ENCODE measurements around the gene GRPR.

The GRPR gene

GRCh38 chrX:16123222-16123786 lies at the start of gene GRPR:
Gene GRPR (plus strand): TSS chrX:16123565. CDS start chrX:16123954, 389 bp downstream.
- DNase-seq = peak; percentile 62

- DNase-seq = no peak
These were observed 48.3 kb upstream of the GRPR start for GRCh38 chrX:16075087-16075486.

GRCh38 chrX:16076834-16077233 lies 46.5 kb upstream of the GRPR start:
- no peak for DNase-seq

GRCh38 chrX:16077811-16078210 lies 45.6 kb upstream of the GRPR start:
- DNase-seq = no peak

GRCh38 chrX:16081357-16081756 lies 42.0 kb upstream of the GRPR start:
- no peak for DNase-seq

GRCh38 chrX:16082470-16083085 lies 40.8 kb upstream of the GRPR start:
- DNase-seq = no peak

- DNase-seq = no peak
These were observed 36.3 kb upstream of the GRPR start for GRCh38 chrX:16087076-16087475.

GRCh38 chrX:16089086-16089485 lies 34.3 kb upstream of the GRPR start:
- no peak for DNase-seq

- DNase-seq = no peak
These were observed 27.2 kb upstream of the GRPR start for GRCh38 chrX:16096141-16096540.

GRCh38 chrX:16100673-16101072 lies 22.7 kb upstream of the GRPR start:
- DNase-seq = no peak

- DNase-seq = no peak
These were observed 21.8 kb upstream of the GRPR start for GRCh38 chrX:16101581-16101980.

GRCh38 chrX:16103625-16104024 lies 19.7 kb upstream of the GRPR start:
- DNase-seq = no peak

GRCh38 chrX:16112428-16112827 lies 10.9 kb upstream of the GRPR start:
- DNase-seq = no peak

- DNase-seq = no peak
These were observed 9.3 kb upstream of the GRPR start for GRCh38 chrX:16113978-16114565.

GRCh38 chrX:16114611-16115010 lies 8.8 kb upstream of the GRPR start:
- DNase-seq = no peak

- DNase-seq = no peak
These were observed 3.8 kb upstream of the GRPR start for GRCh38 chrX:16119353-16120220.

GRCh38 chrX:16120431-16120830 lies 2.9 kb upstream of the GRPR start:
- DNase-seq = no peak

- no peak for DNase-seq
These were observed 836 bp downstream of the GRPR start for GRCh38 chrX:16124201-16124600.

- no peak for DNase-seq
These were observed 2.3 kb downstream of the GRPR start for GRCh38 chrX:16125520-16126149.

- no peak for DNase-seq
These were observed 7.3 kb downstream of the GRPR start for GRCh38 chrX:16130707-16131106.

- no peak for DNase-seq
These were observed 11.6 kb downstream of the GRPR start for GRCh38 chrX:16134936-16135335.

GRCh38 chrX:16136080-16136479 lies 12.7 kb downstream of the GRPR start:
- DNase-seq = no peak

GRCh38 chrX:16137416-16138107 lies 14.2 kb downstream of the GRPR start:
- DNase-seq = no peak

Measured in activated CD8-positive, alpha-beta memory T cell treated with anti-CD3 and anti-CD28 coated beads, Interleukin-2, amount 50 U/mL, for 48 hours (primary cell).